ENCODE results near the gene SNW1. TPM values are rescaled to one million over a fixed set of nuclear protein-coding genes. Genes with fewer than 3 reads are reported as not detected.
A peak's percentile ranks its signal among the peaks of the same experiment; 100 is the strongest.

The SNW1 gene
- 10 to 100 TPM; 58.5 to 63.3 (median 62.7) TPM for total RNA-seq
- long read RNA-seq, donor 1, transcript SNW1-201 (14 exons, 2,163 nt): major isoform, 40 of 48 reads
- long read RNA-seq, donor 1, partial matches to known transcripts: 5 of 48 reads
- long read RNA-seq, donor 1, other reads (novel, unspliced or antisense): 2 of 48 reads
- long read RNA-seq, donor 2, transcript SNW1-201 (14 exons, 2,163 nt): major isoform, 10 of 29 reads
- long read RNA-seq, donor 2, partial matches to known transcripts: 17 of 29 reads
- long read RNA-seq, donor 2, other reads (novel, unspliced or antisense): 2 of 29 reads

GRCh38 chr14:77760381-77761204, at the start of gene SNW1:
TSS of gene SNW1 (minus strand) at chr14:77761156. CDS start at chr14:77761127, 29 bp downstream.
- Histone ChIP-seq H3K36me3 (ENCODE audit: low read depth) (no peaks in the 10 kb centered on the region), H3K9me3 (no peaks in the 10 kb centered on the region), H3K4me3 (peak within 1 kb of the TSS; percentile 87), H3K4me1 (ENCODE audit: low read depth) (peaks cover 14% of the 10 kb centered on the region)
- ATAC-seq (peak; percentile 99), DNase-seq (peak; percentile 92 to 96 (median 92))
- TF ChIP-seq CTCF (IDR thresholded peaks at IDR 0.05): no peak
- intact Hi-C loops (cut with DNase I, micrococcal nuclease): no loop called here

- Histone ChIP-seq H3K4me1 (ENCODE audit: low read depth) (no peaks in the 10 kb centered on the region), H3K4me3 (no peak overlapping the region), H3K9me3 (no peaks in the 10 kb centered on the region), H3K36me3 (ENCODE audit: low read depth) (no peaks in the 10 kb centered on the region)
- intact Hi-C loops (cut with DNase I, micrococcal nuclease): no loop called here
- DNase-seq (no peak), ATAC-seq (no peak)
- no peak for TF ChIP-seq CTCF (IDR thresholded peaks at IDR 0.05)
Observed at GRCh38 chr14:77809011-77809410, 48.1 kb upstream of the SNW1 start.

GRCh38 chr14:77808250-77808649, 47.3 kb upstream of the SNW1 start:
- H3K36me3 ChIP-seq (ENCODE audit: low read depth): no peaks in the 10 kb centered on the region
- TF ChIP-seq CTCF (IDR thresholded peaks at IDR 0.05): no peak
- H3K4me3 ChIP-seq: no peak overlapping the region
- ATAC-seq: no peak
- intact Hi-C loops (cut with DNase I, micrococcal nuclease): no loop called here
- H3K4me1 ChIP-seq (ENCODE audit: low read depth): no peaks in the 10 kb centered on the region
- H3K9me3 ChIP-seq: no peaks in the 10 kb centered on the region
- no peak for DNase-seq

GRCh38 chr14:77805706-77806105, 44.8 kb upstream of the SNW1 start:
- Histone ChIP-seq H3K4me1 (ENCODE audit: low read depth) (no peaks in the 10 kb centered on the region), H3K4me3 (no peak overlapping the region), H3K9me3 (no peaks in the 10 kb centered on the region), H3K36me3 (ENCODE audit: low read depth) (no peaks in the 10 kb centered on the region)
- TF ChIP-seq CTCF (IDR thresholded peaks at IDR 0.05): no peak
- ATAC-seq (no peak), DNase-seq (no peak)
- intact Hi-C loops (cut with DNase I, micrococcal nuclease): no loop called here

GRCh38 chr14:77804592-77804991, 43.6 kb upstream of the SNW1 start:
- Histone ChIP-seq H3K4me1 (ENCODE audit: low read depth) (no peaks in the 10 kb centered on the region), H3K36me3 (ENCODE audit: low read depth) (no peaks in the 10 kb centered on the region), H3K4me3 (no peak overlapping the region), H3K9me3 (no peaks in the 10 kb centered on the region)
- peak in 2 of 3 donors; percentile 40 to 54 for DNase-seq
- TF ChIP-seq CTCF (IDR thresholded peaks at IDR 0.05): peak; percentile 18
- ATAC-seq: peak; percentile 63
- intact Hi-C loops (cut with DNase I, micrococcal nuclease): no loop called here
